GM21619 (cell line): Measurements from ENCODE around the gene CDKN3.
"Not testable (repeated sequence)": the region's sequence is repeated elsewhere in the genome, so short reads cannot be mapped to it uniquely, and the experiment has no call there.

Experiments used
- ATAC-seq: cut with Tn5 transposase; IDR thresholded peaks from one replicate; pipeline ENCODE4 v1.9.1; 2021; ENCODE audit not compliant: unreplicated experiment

Gene CDKN3

GRCh38 chr14:54453252-54453651 lies 56.4 kb downstream of the CDKN3 start:
- no peak for ATAC-seq

- not testable (repeated sequence) for ATAC-seq
Measured at GRCh38 chr14:54453990-54454389, 57.2 kb downstream of the CDKN3 start.

DNA sequence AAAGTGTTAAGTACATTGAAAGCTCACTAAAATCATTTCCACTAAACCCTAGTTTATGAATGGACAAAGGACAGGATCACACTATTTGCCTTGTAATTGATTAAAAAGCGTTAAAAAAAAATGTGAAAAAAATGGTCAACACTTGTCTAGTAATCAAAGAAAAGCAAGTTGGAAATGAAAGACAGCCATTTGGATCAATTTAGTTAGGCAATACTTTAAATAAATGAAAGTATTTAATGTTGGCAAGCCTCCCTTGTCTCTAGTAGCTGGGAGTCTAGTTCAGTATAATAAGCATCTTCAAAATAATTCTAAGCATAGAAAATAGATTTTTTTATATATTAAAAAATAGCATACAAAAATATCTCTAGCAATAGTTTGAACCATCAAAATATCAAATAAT lies 58.6 kb downstream of the CDKN3 start:
- ATAC-seq = no peak

DNA sequence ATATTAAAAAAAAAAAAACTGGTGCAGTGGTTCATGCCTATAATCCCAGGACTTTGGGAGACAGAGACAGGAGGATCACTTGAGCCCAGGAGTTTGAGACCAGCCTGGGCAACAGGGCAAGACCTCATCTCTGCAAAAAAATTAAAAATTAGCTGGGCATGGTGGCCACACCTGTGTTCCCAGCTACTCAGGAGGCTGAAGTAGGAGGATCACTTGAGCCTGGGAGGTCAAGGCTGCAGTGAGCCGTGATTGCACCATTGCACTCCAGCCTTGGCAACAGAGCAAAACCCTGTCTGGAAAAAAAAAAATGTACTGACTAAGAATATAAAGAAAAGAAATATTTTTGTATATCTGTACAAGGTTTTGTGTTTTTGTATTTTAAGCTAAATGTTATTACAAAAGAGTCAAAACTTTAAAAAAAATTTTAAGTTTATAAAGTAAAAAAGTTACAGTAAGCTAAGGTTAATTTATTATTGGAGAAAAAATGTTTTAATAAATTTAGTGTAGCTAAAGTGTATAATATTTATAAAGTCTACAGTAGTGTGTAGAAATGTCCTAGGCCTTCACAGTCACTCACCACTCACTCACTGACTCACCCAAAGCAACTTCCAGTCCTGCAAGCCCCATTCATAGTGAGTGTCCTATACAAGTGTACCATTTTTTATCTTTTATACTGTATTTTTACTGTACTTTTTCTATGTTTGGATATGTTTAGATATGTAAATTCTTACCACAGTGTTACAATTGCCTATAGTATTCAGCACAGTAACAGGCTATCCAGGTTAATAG lies 60.2 kb downstream of the CDKN3 start:
- ATAC-seq = not testable (repeated sequence)

- no peak for ATAC-seq
Measured at GRCh38 chr14:54457609-54457996, 60.8 kb downstream of the CDKN3 start.

DNA sequence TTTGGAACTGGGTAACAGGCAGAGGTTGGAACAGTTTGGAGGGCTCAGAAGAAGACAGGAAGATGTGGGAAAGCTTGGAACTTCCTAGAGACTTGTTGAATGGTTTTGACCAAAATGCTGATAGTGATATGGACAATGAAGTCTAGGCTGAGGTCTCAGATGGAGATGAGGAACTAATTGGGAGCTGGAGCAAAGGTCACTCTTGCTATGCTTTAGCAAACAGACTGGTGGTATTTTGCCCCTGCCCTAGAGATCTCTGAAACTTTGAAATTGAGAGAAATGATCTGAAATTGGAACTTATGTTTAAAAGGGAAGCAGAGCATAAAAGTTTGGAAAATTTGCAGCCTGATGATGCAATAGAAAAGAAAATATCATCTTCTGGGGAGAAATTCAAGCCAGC lies 61.7 kb downstream of the CDKN3 start:
- not testable (repeated sequence) for ATAC-seq

- ATAC-seq = no peak
Measured at GRCh38 chr14:54459106-54459505, 62.3 kb downstream of the CDKN3 start.

GRCh38 chr14:54462048-54462447 lies 65.2 kb downstream of the CDKN3 start:
- ATAC-seq = no peak

GRCh38 chr14:54465654-54466053 lies 68.8 kb downstream of the CDKN3 start:
- no peak for ATAC-seq

- ATAC-seq = no peak
Measured at GRCh38 chr14:54467280-54467679, 70.5 kb downstream of the CDKN3 start.
